Stimulated activated naive CD4-positive, alpha-beta T cell (primary cell): ENCODE measurements around the gene VAMP5.
"Not testable (repeated sequence)": the region's sequence is repeated elsewhere in the genome, so short reads cannot be mapped to it uniquely, and the experiment has no call there.

Experiments used
- DNase-seq, 6 experiments: peaks; one replicate each; lab custom pipeline; 2025; lab: John Stamatoyannopoulos, UW

VAMP5 gene, protein sequence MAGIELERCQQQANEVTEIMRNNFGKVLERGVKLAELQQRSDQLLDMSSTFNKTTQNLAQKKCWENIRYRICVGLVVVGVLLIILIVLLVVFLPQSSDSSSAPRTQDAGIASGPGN

DNA sequence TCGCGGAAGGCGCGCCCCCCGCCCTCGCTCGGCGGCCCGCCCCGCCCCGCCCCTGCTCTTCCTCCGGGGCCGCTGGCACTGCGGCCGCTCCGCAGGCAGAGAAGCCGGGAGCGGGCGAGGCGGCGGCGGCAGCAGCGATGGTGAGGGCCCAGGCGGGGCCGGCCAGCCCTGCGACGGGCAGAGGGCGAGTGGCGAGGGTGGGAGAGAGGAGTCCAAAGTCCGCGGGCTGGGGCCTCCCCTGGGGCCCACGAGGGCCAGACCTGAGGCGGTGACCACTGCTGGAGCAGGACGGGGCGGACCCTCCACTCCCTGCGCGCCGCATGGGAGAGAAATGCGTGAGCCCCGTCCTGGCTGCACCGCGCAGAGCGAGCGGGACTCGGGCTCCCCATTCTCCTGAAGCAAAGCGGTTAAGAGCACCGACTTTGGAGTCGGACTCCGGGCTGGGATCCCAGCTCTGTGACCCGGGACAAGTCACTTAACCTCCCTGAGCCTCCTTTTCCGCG is at the start of gene VAMP5:
TSS of gene VAMP5 (plus strand) at position 78 of the 503 bp plus-strand sequence. CDS start at position 138, 60 bp downstream.
- peak; percentile 17 to 53 (median 35) for DNase-seq

DNA sequence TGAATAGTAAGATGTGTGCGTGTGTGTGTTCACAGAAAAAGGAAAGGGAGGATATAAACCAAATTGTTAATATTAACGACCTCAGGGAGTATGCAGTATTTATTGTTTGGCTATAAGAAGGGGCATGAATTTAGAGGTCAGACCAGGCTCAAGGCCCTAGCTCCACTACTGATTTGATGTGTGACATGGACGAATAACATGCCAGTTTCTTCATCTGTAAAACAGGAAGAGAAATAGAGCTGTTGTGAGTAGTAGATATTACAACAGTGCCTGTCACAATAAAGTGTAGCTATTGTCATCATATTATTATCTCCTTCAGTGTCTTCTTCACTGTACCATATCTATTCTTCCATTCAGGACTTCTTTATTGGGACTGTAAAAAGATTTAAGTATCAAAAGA is 49.4 kb upstream of the VAMP5 start:
- DNase-seq, result no peak

DNA sequence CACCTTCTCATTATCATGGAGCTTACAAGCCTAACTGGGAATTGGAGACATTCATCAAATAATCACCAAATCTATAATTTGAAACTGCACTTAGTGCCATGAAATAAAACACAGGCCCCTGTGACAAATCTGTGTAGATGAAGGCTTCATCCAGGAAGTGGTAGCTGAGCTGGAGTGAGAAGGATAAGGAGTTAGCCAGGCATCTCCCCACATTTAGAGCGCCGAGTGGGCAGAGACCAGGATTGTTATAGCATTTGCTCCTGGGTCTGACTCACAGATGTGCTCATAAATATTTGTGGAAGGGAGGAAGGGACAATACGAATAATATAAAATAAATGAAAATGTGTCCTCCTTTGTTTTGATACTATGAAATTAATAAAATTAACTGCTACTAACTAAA is 47.8 kb upstream of the VAMP5 start:
- DNase-seq, result no peak

DNA sequence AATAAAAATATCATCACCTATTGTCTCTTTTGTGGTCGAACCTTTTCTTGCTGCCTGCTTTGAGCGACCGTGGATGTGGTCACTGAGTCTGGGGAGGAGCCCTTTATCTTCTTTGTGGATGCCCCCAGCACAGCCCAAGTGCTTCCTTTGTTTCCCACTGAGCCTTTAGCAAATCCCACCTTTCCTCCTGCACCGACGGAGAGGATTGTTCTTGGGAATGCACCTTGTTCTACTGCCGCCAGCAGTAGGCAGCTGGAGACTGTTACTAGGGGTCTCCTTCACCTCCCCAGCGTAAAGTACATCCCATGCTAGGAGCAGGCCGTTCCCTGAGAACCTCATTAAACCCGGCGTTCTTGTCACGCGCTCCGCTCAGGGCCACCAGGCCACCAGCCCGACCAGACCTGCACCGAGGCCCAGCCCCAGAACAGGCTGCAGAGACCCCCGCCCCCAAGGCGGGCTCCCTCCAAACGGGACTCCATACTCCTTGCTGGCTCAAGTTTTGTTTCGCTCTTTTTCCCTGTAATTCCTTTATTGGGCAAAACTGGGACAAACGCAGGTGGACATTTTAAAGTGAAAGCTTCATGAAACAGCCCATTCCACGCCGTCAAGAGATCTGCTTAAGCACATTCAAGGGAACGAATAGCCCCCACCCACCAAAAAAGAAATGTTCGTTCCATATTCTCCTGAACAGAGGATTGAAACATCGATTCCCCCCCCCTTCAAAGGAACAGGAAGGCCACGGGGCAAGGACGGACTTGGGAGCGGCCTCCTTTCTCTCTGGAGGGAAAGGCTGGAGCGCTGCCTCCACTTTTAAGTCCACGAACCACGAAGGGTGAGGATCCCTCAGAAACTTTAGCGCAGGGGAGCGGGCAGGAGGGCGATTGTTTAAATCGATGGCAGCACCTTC is 46.4 kb upstream of the VAMP5 start:
- peak in 4 of 6 experiments; percentile 12 to 56 (median 33) for DNase-seq

DNA sequence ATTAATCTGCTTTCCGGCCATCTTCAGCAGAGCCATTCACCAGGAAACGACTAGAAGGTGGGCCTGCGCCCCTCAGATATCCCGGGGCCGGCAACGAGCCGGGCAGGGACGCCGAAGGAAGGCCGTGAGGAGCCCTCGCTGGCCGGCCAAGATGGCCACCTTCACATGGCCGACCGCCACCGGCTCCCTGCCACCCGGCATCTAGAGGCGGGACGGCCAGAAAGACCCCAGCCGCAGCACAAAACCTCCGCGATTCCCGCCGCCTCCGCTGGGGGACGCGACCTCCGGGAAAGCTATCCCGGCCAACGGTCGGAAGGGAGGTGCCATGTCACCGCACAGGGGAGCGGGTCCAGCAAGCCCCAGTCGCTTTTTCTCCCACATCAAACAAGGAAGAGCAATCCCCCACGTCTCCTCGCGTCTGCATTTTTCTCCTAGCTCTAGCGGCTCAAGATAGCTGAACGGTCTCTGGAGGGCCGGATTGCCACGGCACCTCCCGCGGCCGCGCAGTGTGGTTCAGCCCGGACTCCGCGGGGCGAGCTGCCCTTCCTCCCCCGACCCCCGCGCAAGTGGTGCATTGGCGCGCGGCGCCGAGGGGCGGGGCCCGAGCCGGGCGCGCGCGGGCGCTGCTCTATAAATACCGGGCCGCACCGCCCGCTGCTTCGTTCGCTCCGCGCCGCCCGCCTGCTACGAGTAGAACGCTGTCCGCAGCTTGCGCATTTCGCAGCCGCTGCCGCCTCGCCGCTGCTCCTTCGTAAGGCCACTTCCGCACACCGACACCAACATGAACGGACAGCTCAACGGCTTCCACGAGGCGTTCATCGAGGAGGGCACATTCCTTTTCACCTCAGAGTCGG is 45.5 kb upstream of the VAMP5 start, which contains the start of gene MAT2A:
TSS of gene MAT2A (plus strand) at position 662 of the 854 bp plus-strand sequence. CDS start at position 782, 120 bp downstream.
- peak; percentile 71 to 91 (median 79) for DNase-seq

DNA sequence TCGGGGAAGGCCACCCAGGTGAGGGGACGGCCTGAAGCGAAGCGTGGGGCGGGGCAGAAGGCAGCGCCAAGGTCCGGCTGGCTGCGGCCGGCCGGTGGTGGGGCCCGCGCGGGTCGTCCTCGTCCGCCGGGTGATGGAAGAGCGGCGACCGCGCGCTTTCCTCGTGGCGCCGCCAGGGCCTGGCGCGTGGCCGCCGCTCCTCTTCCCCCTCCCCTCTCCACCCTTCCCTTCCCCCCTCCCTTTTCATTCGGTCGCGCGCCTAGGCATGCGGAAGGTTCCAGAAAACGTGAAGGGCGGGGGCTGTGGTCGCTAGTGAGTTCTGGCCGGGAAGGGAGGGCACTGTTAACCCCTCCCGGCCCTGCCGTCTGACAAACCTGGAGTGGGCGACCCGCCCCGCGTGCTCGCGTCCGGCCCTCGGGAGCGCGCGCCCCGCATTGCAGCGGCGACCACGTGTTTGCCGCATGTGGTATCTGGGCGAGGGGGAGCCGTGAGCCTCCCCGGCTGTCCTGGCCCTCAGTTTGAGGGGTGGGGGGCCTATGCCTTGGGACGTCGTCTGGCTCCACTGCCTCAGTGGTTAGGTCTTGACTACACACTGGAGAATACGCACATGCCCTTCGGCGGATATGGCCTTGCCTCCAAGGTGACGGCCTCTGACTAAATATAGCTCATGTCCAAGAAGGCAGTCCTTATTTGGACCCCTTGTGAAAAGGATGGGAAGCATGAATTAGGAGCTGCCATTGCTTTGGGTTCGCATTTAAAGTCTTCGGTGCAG is 44.7 kb upstream of the VAMP5 start:
- DNase-seq, result peak; percentile 60 to 88 (median 68)

DNA sequence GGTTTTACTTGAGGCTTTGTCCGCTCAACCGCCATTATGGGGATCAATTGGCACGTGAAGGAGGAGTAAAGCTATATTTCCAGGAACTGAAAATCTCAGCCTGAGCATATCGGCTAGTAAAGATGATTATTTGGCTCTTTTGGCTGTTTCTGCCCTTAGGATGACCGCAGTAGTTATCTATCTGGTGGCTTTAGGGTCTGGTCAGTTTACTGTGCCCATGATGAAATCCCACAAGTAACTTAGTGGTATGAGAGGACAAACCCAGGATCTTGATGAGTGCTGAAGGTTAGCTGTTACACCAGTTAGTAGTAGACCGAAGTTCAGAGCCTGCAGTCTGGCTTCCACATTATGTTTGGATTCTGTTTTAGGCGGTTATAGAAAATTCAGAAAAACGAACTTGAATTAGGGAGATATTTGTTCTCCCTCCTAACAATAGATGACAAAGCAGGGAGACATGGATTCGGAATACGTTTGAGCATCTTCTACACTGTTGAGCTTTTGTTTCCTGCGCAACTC is 44.0 kb upstream of the VAMP5 start:
- DNase-seq, result no peak

DNA sequence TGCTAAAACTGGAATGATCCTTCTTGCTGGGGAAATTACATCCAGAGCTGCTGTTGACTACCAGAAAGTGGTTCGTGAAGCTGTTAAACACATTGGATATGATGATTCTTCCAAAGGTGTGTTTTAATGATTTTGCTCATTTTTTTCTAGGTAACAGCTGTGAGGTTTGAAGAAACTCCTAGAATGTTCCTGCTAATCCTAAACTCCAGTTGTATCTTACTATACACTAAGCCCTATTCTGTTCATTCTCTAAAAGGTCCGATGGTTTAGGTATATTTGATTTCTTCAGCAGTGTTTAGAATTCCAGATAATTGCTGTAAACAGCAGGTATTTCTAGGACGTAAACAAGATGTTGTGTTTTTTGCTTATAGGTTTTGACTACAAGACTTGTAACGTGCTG is 43.0 kb upstream of the VAMP5 start:
- no peak for DNase-seq

DNA sequence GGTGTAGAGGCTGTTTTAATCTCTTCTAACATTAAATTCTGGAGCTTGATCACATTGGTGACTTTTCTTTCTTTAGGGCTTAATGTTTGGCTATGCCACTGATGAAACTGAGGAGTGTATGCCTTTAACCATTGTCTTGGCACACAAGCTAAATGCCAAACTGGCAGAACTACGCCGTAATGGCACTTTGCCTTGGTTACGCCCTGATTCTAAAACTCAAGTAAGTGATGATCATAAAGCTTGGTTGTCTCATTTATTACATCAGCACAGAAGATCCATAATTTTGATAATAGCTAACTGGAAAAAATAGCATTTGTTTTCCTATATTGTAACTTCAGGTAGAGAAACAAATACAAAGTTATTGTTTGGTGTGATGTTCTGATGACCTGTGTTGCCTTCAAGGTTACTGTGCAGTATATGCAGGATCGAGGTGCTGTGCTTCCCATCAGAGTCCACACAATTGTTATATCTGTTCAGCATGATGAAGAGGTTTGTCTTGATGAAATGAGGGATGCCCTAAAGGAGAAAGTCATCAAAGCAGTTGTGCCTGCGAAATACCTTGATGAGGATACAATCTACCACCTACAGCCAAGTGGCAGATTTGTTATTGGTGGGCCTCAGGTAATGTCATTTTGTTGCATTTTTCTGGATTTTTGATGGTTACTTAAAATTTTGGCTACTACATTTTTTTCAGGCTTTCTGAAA is 42.3 kb upstream of the VAMP5 start:
- DNase-seq, result no peak

DNA sequence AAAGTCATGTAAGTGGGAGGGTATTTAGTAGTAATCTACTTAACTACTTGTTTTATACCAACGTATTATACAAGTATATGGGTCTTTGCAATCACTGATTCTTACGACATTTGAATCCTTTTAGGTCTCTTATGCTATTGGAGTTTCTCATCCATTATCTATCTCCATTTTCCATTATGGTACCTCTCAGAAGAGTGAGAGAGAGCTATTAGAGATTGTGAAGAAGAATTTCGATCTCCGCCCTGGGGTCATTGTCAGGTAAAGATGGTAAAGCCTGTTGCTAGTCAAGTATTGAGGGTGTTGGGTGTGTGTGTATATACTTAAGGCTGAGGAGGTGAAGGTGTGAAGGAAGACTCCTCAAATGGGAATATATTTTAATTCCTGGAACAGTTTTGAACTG is 41.5 kb upstream of the VAMP5 start:
- no peak for DNase-seq

DNA sequence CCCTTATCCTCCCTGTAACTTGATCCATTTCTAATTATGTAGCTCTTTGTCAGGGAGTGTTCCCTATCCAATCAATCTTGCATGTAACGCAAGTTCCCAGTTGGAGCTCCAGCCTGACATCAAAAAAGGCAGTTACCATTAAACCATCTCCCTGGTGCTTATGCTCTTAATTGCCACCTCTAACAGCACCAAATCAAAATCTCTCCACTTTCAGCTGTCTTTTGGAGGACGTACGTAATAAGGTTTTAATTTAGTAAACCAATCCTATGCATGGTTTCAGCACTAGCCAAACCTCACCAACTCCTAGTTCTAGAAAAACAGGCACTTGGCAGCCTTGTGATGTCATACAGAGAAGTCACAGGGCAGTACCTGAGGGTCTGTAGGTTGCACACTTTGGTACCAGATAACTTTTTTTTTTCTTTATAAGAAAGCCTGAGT is 40.0 kb upstream of the VAMP5 start:
- DNase-seq, result not testable (repeated sequence)

DNA sequence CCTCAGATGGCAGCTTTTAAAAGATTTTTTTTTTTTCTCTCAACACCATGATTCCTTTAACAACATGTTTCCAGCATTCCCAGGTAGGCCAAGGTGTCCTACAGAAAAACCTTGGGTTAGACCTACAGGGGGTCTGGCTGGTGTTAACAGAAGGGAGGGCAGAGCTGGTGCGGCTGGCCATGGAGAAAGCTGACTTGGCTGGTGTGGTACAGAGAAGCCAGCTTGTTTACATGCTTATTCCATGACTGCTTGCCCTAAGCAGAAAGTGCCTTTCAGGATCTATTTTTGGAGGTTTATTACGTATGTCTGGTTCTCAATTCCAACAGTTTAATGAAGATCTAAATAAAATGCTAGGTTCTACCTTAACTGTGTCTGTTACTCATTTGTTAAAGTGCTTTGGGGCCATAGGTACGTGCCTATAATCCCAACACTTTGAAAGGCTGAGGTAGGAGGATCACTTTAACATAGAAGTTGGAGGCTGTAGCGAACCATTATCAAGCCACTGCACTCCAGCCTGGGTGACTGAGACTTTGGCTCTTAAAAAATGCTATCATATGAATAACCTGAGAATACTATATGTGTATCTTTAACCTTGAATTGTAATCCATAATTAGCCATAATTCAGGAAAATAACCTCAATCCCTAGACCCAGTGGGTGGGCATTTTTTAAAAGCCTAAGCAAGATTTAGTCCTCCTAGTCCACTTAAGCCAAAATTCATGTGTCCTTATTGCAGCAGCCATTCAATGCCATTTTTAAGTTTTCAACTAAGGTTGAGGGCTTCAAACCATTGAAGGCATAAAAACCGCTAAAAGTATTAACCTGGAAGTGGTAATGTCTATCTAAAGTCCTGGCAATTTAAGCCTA is 39.1 kb upstream of the VAMP5 start:
- not testable (repeated sequence) for DNase-seq

DNA sequence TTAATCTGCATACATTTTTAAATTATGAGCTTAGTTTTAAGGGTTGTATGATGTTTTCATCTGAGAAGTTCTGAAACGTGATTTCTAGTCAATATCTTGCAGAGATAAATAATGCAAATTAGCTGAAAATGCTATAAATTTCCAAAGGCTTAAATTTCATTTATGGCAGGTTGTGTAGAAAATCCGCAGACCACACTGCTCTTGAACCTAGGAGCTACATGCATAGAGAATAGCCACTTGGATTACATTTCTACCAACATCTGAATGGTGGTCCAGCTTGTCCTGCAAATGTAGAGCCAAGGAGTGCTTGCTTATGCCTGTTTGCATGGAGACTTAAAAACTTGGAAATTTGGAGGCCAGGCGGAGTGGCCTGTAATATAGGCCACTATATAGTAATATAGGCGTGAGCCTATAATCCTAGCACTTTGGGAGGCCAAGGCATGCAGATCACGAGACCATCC is 38.4 kb upstream of the VAMP5 start:
- no peak for DNase-seq

DNA sequence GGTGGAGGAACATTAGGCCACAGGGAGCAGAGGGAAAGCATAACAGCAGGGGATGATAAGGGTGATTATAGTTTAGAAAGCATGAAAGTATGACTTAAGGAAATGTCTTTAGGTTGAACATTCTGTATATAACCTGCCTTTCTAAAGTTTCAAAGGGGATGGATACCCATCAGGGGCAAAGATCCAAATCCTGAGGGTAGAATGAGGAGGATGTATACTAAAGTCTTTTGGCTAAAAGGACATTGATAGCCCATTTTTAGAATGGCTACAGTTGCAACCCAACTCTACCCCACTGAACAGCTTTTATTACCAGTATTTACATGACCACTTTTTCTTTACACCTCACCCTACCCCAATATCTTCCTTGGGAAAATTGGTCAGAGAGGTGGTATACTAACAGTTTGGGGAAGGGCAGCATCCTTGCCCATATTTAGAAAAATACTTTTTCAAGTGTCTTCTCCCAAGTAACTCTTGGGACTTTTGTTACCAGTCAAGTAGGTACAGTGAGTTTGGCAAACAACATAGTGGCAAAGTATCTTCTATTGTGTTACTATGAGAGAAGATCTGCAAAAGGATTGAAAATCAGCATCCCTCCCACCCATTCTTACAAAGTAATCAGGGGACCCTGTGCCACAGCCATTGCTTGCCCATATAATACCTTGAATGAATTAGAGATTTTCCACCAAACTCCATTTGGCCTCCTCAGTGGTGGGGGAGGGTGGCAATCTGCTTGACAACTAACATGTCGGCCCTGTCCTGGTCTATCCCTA is 37.0 kb upstream of the VAMP5 start:
- DNase-seq, result no peak

DNA sequence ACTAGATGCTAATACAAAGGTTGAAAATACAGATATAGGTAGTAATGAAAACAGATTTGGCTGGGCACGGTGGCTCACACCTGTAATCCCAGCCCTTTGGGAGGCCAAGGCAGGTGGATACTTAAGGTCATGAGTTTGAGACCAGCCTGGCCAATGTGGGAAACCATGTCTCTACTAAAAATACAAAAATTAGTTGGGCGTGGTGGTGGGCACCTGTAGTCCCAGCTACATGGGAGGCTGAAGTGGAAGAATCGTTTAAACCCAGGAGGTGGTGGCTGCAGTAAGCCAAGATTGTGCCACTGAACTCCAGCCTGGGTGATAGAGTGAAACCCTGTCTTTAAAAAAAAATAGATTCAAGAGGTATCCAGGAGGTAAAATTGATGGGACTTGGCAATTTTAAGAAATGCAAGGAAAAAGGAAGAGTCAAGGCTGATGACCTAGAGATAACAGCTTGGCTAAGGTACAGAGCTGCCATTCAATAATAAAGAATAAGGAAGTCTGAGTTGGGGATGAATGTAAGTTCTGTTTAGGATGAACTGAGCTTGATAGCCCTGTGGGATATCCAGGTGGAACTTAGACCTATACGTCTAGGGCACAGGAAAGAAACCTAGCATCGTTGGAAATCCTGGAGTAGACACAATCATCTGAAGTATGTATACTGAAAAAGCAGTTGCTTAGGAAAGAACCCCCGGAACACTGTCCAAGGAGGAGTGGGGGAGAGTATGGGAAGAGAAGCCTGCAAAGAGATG is 36.2 kb upstream of the VAMP5 start:
- DNase-seq, result no peak

DNA sequence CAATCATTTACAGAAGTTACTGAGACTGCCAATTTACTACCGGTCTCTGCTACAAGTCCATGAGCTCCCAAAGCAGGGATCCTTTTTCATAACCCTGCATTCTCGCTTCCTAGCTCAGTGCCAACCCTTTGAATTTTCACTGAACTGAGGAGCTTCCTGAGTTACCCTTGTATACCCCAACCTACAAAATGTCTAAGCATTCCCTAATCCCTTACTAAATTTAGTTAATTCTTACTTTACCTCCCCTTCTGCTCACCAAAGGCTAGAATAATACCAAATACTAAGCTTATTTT is 35.7 kb upstream of the VAMP5 start:
- DNase-seq, result no peak

DNA sequence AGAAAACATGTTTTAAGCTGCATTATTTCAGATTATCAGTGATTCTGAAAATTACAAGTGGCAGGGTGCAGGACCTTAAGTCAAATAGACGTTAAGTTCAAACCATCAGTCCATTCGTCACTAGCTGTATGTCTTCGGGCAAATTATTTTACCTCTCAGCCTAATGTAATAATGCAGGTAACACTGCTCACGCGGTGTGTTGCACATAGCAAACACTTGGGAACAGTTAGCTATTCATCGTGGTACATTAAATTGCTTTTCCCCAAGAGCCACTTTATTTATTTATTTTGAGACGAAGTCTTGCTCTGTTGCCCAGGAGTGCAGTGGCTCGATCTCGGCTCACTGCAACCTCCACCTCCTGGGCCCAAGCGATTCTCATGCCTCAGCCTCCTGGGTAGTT is 35.1 kb upstream of the VAMP5 start:
- DNase-seq, result no peak

DNA sequence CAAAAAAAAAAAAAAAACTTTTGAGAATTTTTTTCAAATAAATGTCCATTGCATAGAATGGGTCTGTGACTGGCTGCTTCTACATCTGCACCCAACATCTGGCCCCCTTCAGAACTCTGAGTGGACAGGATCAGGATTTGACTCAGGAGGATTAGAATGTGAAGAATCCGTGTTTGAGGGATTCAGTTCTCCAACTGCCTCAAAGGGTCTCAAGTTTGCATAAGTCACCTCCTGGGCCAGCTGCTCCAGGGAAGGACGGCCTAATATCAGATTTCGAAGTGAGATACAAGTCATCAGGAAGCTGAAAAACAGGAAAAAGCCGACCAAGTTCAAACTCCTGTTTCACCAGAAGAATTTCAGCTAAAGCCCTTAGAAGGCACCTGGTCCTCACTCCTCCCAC is 34.4 kb upstream of the VAMP5 start:
- DNase-seq, result no peak
